Panc1 (cell line): ENCODE results near the gene PTPRO. TPM values are rescaled to one million over a fixed set of nuclear protein-coding genes. Genes with fewer than 3 reads are reported as not detected.

ENCODE experiments used
- ATAC-seq: fragments of 200-7000 bp; cut with Tn5 transposase; 2 replicates; pipeline ENCODE4 v1.9.1; 2020; ENCODE audit warnings: mild to moderate bottlenecking, moderate library complexity
- BruUV-seq: library from RNA; stranded (reverse); fragments of 400-500 nt; replicated peaks from 2 replicates; lab custom pipeline; 2021; lab: Mats Ljungman, UMichigan
- CTCF ChIA-PET: fragments of 300-600 bp; sonication (Branson Sonifier 250); formaldehyde crosslinking; loops from one replicate; lab custom pipeline; 2022; ENCODE audit warnings: antibody characterized with exemption; lab: Charles Lee
- POLR2A ChIA-PET: fragments of 300-600 bp; sonication (Branson Sonifier 250); formaldehyde crosslinking; loops from one replicate; lab custom pipeline; 2022; ENCODE audit warnings: antibody characterized with exemption; lab: Charles Lee
- DNase-seq: peaks from one replicate; pipeline ENCODE4 v3.0.0-alpha.2; 2010; ENCODE audit warnings: low read depth, low spot score
- H3K27ac ChIP-seq: 2 replicates; pipeline ENCODE4 v1.5.1; 2011; ENCODE audit warnings: mild to moderate bottlenecking, low read length, inconsistent platforms
- H3K27me3 ChIP-seq: fragments of 200-500 bp; sonication (Bioruptor generic); 2 replicates; pipeline ENCODE4 v1.6.0; 2014; ENCODE audit warnings: low read length, inconsistent platforms; ENCODE audit not compliant: control insufficient read depth, insufficient read depth
- H3K36me3 ChIP-seq: fragments of 200-500 bp; sonication (Bioruptor generic); 2 replicates; pipeline ENCODE4 v1.5.1; 2014; ENCODE audit warnings: inconsistent platforms, mild to moderate bottlenecking, low read length, moderate library complexity; ENCODE audit not compliant: control insufficient read depth, insufficient read depth
- H3K4me1 ChIP-seq: 2 replicates; pipeline ENCODE4 v1.5.1; 2011; ENCODE audit warnings: inconsistent platforms, mild to moderate bottlenecking, low read length, moderate library complexity; ENCODE audit not compliant: control insufficient read depth, insufficient read depth
- H3K4me3 ChIP-seq, 2 experiments: 2 replicates each; pipeline ENCODE4 v1.5.1; 2011 to 2012; ENCODE audit warnings: low read depth in 2 of 2, low read length in 2 of 2, mild to moderate bottlenecking in 2 of 2, inconsistent platforms in 1 of 2, moderate library complexity in 1 of 2
- H3K9me3 ChIP-seq: fragments of 200-500 bp; sonication (Bioruptor generic); 2 replicates; pipeline ENCODE4 v1.5.1; 2014; ENCODE audit warnings: low read depth, mild to moderate bottlenecking, inconsistent platforms, low read length, moderate library complexity; ENCODE audit not compliant: control insufficient read depth, insufficient read depth
- POLR2AphosphoS5 ChIP-seq: IDR thresholded peaks from 2 replicates; pipeline ENCODE4 v1.6.1; 2012; ENCODE audit warnings: mild to moderate bottlenecking, low read depth, low read length, moderate library complexity
- SIN3A ChIP-seq: IDR thresholded peaks from 2 replicates; pipeline ENCODE4 v1.6.1; 2012; ENCODE audit warnings: low read depth, mild to moderate bottlenecking, low read length, moderate library complexity, borderline replicate concordance; ENCODE audit not compliant: insufficient read depth
- TCF7L2 ChIP-seq: IDR thresholded peaks from 2 replicates; pipeline ENCODE4 v1.6.1; 2011; ENCODE audit warnings: mild to moderate bottlenecking, low read depth, low read length, inconsistent platforms
- in situ Hi-C: cut with HindIII; loops from 2 replicates; pipeline ENCODE4 v1.10.0; 2016; ENCODE audit warnings: low sequenced_read_pairs, low pct_unique_long_range_greater_than_20kb
- intact Hi-C: fragments of 100-400 bp; cut with micrococcal nuclease; formaldehyde crosslinking; loops from one replicate; pipeline ENCODE4 v1.10.0; 2022; ENCODE audit not compliant: unreplicated experiment
- total RNA-seq: library from RNA; stranded (reverse); gene quantifications from one replicate; pipeline ENCODE4 v1.2.1, GENCODE V29; 2021; ENCODE audit not compliant: unreplicated experiment
- TF ChIP-seq, protein P1 (sequence below): fragments of 450-650 bp; IDR thresholded peaks from 2 replicates; pipeline ENCODE4 v1.5.1; 2017; ENCODE audit warnings: mild to moderate bottlenecking
- TF ChIP-seq, protein P2 (sequence below), 2 experiments: IDR thresholded peaks; 2 replicates each; pipeline ENCODE4 v1.6.1; 2011 to 2012; ENCODE audit warnings: low read depth in 2 of 2, control low read depth in 1 of 2, low read length in 1 of 2, mild to moderate bottlenecking in 1 of 2, moderate library complexity in 1 of 2; ENCODE audit not compliant: insufficient read depth in 1 of 2

Gene PTPRO
- total RNA-seq, 1 experiment from 2014 or later: not detected

DNA sequence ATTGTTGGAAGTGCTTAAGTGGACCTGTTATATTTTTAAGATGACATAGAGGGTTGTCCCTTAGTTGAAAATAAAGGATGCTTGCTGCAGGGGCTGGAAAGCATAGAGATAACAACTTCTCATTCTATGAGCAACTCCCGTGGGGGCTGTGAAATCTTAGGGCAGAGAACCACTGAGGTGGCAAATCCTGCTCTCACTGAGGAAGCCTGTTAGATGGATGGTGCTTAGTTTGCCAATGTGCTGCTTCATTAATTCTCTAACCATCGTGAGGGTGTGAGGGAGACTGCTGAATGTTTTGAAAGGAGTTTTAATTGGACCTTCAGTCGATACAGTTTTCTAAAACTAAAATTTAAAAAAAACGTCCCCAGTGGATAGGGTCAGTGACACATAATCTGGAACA is 46.5 kb downstream of the PTPRO start:
- no TSS peak for BruUV-seq
- H3K4me3 ChIP-seq: no peak overlapping the region
- H3K27me3 ChIP-seq: no peaks in the 10 kb centered on the region
- no peak overlapping the region for H3K27ac ChIP-seq
- TF ChIP-seq POLR2AphosphoS5 (no peak), TCF7L2 (no peak), SIN3A (no peak)
- TF ChIP-seq, protein P1, sequence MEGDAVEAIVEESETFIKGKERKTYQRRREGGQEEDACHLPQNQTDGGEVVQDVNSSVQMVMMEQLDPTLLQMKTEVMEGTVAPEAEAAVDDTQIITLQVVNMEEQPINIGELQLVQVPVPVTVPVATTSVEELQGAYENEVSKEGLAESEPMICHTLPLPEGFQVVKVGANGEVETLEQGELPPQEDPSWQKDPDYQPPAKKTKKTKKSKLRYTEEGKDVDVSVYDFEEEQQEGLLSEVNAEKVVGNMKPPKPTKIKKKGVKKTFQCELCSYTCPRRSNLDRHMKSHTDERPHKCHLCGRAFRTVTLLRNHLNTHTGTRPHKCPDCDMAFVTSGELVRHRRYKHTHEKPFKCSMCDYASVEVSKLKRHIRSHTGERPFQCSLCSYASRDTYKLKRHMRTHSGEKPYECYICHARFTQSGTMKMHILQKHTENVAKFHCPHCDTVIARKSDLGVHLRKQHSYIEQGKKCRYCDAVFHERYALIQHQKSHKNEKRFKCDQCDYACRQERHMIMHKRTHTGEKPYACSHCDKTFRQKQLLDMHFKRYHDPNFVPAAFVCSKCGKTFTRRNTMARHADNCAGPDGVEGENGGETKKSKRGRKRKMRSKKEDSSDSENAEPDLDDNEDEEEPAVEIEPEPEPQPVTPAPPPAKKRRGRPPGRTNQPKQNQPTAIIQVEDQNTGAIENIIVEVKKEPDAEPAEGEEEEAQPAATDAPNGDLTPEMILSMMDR: no peak
- TF ChIP-seq, protein P2, sequence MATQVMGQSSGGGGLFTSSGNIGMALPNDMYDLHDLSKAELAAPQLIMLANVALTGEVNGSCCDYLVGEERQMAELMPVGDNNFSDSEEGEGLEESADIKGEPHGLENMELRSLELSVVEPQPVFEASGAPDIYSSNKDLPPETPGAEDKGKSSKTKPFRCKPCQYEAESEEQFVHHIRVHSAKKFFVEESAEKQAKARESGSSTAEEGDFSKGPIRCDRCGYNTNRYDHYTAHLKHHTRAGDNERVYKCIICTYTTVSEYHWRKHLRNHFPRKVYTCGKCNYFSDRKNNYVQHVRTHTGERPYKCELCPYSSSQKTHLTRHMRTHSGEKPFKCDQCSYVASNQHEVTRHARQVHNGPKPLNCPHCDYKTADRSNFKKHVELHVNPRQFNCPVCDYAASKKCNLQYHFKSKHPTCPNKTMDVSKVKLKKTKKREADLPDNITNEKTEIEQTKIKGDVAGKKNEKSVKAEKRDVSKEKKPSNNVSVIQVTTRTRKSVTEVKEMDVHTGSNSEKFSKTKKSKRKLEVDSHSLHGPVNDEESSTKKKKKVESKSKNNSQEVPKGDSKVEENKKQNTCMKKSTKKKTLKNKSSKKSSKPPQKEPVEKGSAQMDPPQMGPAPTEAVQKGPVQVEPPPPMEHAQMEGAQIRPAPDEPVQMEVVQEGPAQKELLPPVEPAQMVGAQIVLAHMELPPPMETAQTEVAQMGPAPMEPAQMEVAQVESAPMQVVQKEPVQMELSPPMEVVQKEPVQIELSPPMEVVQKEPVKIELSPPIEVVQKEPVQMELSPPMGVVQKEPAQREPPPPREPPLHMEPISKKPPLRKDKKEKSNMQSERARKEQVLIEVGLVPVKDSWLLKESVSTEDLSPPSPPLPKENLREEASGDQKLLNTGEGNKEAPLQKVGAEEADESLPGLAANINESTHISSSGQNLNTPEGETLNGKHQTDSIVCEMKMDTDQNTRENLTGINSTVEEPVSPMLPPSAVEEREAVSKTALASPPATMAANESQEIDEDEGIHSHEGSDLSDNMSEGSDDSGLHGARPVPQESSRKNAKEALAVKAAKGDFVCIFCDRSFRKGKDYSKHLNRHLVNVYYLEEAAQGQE (IDR thresholded peaks at IDR 0.05; ENCODE audit: insufficient read depth in 1 of 2, low read depth in 2 of 2, low read length in 1 of 2): no peak
- no peaks in the 10 kb centered on the region for H3K36me3 ChIP-seq
- POLR2A ChIA-PET: no interaction called here
- in situ Hi-C loops: no loop called here
- intact Hi-C loops: no loop called here
- ATAC-seq (no peak), DNase-seq (no peak)
- CTCF ChIA-PET: no interaction called here
- no peaks in the 10 kb centered on the region for H3K4me1 ChIP-seq
- no peaks in the 10 kb centered on the region for H3K9me3 ChIP-seq

DNA sequence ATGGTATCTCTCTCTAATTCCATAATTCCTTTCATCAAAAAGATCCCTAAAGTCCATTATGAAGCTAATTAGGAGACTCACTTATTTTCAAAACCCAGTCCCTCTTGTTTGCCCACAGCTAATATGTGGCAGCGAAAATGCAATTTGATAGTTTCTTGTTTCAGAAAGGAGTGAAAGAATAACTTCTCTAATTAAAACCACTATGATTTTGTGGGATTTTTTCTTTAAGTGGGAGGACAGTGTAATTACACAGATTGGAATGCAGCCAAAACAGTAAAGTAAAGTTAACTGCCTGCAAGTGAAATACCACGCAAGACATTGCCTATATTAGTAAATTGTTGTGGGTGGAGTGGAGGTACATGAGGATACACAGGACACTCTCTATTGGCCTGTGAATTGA is 50.0 kb downstream of the PTPRO start:
- CTCF ChIA-PET: no interaction called here

More for the DNA sequence above, 50.0 kb downstream of the PTPRO start:
- in situ Hi-C loops: no loop called here
- H3K9me3 ChIP-seq: no peaks in the 10 kb centered on the region
- no peaks in the 10 kb centered on the region for H3K36me3 ChIP-seq
- H3K4me1 ChIP-seq: no peaks in the 10 kb centered on the region
- no peaks in the 10 kb centered on the region for H3K27me3 ChIP-seq
- no peak overlapping the region for H3K4me3 ChIP-seq
- no peak overlapping the region for H3K27ac ChIP-seq
- no TSS peak for BruUV-seq
- no peak for DNase-seq
- no peak for TF ChIP-seq POLR2AphosphoS5
- TF ChIP-seq, protein P1: no peak
- TF ChIP-seq, protein P2 (IDR thresholded peaks at IDR 0.05; ENCODE audit: insufficient read depth in 1 of 2, low read depth in 2 of 2, low read length in 1 of 2): no peak
- TF ChIP-seq SIN3A: no peak
- TF ChIP-seq TCF7L2: no peak
- POLR2A ChIA-PET: no interaction called here
- no peak for ATAC-seq
- intact Hi-C loops: no loop called here
